Measurements from ENCODE around the gene AJM1.
"Not testable (repeated sequence)": the region's sequence is repeated elsewhere in the genome, so short reads cannot be mapped to it uniquely, and the experiment has no call there.

Gene AJM1

GRCh38 chr9:136842380-136842948, at the start of gene AJM1:
TSS of gene AJM1 (plus strand) at chr9:136842478. CDS start at chr9:136844415, 1,937 bp downstream.
- peak; percentile 89 to 91 for DNase-seq

DNA sequence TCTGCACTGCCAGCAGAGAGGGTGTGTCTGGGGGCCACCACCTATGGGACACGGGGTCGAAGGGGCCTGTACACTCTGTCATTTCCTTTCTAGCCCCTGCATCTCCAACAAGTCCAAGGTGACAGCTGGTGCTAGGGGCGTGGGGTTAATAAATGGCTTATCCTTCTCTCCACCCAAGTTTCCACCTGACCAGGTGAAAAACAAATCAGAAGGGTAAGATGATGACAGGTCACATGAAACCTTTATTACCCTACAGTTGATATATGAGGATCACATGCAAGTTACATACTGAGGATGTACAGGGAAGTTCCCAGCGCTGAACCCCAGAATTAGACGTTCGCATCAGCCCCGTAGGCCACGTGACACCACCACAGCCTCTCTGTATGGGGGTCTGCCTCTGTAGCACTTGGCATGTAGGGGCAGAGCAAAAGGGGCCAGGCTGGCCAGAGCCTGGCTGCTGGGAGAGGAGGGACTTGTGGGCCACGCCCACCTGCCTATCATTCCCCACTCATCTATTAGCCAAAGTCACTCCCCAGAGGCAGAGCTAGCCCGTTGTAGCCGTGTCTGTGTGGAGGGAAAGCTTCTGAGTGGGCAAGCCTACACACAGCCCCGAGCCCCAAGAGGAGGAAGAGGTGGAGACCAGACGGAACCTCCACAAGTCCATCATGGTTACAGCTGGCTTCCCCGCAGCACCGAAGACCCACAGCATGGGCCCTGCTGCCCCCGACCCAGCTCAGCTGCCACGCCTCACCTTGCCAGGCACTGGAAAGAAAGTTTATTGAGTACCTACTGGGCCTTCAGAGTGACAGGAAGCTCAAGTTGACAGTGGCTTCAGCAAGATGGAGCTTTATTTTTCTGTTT, 49.0 kb upstream of the AJM1 start:
- no peak for DNase-seq

- no peak for DNase-seq
Observed at GRCh38 chr9:136794281-136794999, 47.8 kb upstream of the AJM1 start.

DNA sequence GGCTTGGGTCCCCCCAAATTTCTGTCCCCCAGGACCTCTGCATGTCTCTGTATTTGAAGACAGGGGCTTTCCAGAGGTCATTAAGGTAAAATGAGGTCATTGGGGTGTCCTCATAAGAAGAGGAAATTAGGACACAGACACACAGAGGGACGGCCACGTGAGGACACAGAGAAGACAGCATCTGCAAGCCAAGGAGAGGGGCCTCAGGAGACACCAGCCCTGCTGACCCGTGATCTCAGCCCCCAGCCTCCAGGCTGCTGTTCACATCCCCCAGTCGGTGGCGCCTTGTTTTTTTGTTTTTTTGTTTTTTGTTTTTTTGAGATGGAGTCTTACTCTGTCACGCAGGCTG, 47.3 kb upstream of the AJM1 start:
- DNase-seq: no peak

DNA sequence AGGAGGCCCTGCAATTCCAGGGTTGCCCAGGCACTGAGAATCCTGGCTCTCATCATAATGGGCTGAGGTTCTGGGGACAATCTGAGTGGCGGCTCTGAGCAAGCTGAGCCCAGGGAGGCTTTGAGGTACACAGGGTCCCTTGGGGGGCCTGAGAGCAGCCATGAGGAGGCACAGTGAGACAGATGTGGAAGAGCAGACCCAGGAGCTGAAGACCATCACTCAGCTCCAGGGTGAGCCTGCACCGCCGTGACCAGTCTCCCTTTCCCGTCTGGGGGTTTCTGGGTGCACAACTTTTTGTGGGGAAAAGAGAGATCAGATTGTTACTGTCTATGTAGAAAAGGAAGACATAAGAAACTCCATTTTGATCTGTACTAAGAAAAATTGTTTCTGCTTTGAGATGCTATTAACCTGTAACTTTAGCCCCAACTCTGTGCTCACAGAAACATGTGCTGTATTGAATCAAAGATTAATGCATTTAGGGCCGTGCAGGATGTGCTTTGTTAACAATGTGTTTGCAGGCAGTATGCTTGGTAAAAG, 46.0 kb upstream of the AJM1 start, which contains the start of gene CCDC183:
CCDC183 (plus strand) TSS at position 101 of the 537 bp plus-strand sequence; CDS start at position 161, 60 bp downstream.
- no peak for DNase-seq

GRCh38 chr9:136796775-136797347, 45.4 kb upstream of the AJM1 start:
- not testable (repeated sequence) for DNase-seq

DNA sequence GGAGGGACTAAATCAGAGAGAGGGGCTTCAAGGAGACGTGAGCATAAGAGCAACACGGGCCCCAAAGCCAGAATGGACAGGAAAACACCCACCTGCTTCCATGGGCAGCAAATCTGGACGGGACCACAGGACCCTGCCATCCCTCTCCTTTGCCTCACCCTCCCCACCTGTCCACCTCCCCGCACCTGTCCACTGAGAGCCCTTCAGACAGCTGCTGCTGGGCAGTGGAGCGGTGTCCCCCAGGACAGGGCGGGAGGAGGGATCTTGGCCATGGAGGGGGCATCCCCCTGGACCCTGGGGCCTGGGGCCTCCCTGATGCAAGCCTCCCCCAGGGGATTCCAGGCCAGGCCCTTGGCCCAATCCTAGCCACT, 43.6 kb upstream of the AJM1 start:
- DNase-seq: no peak

- no peak for DNase-seq
Observed at GRCh38 chr9:136799079-136799853, 43.0 kb upstream of the AJM1 start.

DNA sequence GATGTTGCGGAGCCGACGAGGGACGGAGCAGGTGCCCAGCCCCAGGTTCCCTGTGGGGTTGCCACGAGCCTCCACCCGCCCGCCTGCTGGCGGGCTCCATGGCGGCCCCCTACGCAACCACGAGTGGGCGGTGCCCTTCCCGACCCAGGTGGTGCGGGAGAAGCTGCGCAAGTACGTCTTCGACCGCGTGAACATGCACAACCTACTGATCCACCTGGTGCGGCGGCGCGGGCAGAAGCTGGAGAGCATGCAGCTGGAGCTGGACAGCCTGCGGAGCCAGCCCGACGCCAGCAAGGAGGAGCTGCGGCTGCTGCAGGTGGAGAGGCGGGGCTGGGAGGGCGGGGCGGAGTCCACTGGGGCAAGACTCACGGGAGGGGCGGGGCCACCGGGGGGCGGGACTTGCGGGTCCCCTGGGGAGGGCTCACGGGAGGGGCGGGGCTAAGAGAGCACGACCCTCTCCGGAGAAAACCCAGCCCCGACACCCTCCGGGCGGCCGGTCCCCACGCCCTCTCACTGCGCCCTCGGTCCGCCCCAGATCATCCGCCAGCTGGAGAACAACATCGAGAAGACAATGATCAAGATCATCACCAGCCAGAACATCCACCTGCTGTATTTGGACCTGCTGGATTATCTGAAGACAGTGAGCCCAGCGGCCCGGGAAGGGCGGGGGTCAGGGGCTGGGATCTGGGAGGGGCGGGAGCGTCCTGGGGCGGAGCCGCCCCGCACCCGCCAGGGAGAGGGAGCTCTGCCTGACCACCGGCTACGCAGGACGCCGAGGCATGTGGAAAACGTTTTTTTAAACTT, 42.2 kb upstream of the AJM1 start:
- DNase-seq: peak; percentile 94 to 95

DNA sequence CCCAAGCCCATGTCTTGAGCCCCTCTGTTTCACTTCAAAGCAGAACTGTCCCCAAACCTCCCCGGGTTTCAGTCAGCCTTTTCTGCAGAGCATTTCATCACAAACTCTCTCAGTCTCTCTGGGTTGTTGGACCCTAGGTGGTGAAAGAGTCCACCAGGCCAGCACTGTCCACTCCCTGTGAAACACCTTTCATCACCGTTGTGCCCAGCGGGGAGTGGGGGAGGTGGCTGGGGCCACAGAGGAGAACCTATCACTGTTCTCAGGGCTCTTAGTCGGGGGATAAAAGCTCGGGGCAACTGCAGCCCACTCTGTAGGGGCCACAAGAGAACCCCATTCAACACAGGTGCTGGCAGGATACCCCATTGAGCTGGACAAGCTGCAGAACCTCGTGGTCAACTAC, 40.0 kb upstream of the AJM1 start:
- no peak for DNase-seq

DNA sequence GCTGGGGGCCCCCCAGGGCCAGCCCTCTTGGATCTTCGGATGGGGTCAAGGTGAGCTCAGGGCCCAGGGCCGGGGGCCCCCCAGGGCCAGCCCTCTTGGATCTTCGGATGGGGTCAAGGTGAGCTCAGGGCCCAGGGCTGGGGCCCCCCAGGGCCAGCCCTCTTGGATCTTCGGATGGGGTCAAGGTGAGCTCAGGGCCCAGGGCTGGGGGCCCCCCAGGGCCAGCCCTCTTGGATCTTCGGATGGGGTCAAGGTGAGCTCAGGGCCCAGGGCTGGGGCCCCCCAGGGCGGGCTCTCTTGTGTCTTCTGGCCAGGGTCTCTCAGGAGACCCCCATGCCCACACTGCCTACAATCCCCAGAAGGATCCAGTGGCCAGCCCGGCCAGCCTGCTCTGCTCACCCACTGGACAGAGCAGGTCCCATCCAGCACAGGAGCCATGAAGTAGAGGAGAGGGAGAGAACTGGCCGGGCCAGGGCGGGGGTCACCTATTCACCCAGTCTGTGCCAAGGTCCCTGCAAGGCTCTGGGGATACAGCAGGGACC, 39.2 kb upstream of the AJM1 start:
- not testable (repeated sequence) for DNase-seq

DNA sequence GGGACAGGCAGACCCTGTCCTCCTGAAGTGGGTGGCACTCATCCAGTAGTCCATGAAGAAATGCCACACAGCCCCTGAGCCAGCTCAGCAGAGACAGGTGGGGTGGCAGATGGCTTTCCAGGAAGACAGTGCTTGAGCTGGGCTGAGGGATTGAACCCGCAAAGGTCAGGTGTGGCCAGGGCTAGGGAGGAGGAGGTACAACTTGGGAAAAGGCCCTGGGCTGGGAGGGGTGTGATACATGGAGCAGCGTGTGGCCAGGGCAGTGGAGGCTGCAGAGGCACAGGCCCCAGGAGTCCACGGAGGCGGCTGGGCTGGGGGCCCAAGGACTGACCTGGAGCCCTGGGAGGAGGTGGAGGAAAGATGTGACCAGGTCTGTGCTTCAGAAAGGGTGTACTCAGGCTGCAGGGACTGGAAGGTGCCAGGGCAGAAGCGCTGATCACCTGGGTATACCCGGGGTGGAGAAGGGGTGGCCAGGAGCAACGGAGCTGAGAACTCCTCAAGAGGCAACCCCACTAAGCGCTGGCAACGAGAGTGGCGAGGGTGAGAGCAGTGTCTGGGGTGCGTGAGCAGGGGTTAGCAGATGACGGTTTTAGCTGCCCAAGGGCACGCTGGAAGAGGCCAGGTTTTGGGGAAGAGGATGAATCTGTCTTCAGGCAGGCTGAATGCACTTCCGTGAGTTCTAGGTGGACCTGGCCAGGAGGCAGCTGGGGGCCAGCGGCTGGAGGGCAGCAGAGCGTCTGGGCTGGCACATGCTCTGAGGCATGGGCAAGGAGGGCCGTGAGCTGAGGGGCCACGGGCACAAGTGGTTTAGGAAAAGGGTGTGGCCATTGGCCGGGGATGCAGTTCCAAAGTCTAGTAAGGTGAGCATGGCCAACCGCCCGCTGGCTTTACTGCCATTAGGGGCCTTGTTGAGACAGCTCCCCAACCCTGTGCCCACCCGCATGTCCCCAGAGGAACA, 38.4 kb upstream of the AJM1 start:
- no peak for DNase-seq

DNA sequence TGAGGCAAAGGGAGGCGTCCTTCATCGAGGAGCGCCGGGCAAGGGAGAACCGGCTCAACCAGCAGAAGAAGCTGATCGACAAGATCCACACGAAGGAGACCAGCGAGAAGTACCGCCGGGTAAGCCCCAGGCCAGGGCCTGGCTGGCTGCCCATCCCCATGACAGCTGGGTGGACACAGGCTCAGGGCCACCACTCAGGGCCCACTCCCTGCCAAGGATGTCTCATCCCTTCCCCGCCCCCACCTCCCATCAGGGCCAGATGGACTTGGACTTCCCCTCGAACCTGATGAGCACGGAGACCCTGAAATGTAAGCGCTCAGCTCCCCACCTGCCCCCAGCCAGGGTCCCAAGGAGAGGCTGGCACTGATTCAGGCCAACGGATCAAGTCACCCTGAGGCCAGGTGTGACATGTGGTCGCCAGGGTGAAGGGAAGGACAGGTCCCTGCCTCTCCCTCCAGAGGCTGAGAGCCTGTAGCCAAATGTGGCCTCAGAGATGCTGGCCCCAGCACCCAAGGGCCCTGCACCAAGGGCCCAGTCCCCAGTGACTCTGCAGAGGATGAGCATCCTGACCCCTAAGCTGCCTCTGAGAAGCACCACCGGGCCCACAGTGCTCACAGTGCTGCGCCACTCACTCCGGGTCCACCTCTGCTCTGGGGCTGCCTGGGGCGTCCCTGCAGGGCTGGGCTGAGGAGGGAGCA, 37.6 kb upstream of the AJM1 start:
- DNase-seq: no peak

- no peak for DNase-seq
Observed at GRCh38 chr9:136805207-136805740, 37.0 kb upstream of the AJM1 start.

GRCh38 chr9:136806067-136806466, 36.2 kb upstream of the AJM1 start:
- DNase-seq: no peak

- DNase-seq: no peak
Observed at GRCh38 chr9:136806631-136807201, 35.6 kb upstream of the AJM1 start.

- DNase-seq: peak; percentile 85 to 89
Observed at GRCh38 chr9:136807281-136808074, 34.8 kb upstream of the AJM1 start, which contains the start of gene RABL6. TSS of gene RABL6 (plus strand) at chr9:136807948. CDS start at chr9:136808197, 249 bp downstream.
